Erythroblast (primary cell): ENCODE results near the gene SLC23A2.

Experiments
- GATA1 ChIP-seq: IDR thresholded peaks from 2 replicates; pipeline ENCODE4 v1.6.1; 2011; ENCODE audit warnings: low read depth, mild to moderate bottlenecking, control low read depth, low read length, moderate library complexity
- POLR2A ChIP-seq: IDR thresholded peaks from 2 replicates; pipeline ENCODE4 v1.6.1; 2011; ENCODE audit warnings: mild to moderate bottlenecking, low read length

DNA sequence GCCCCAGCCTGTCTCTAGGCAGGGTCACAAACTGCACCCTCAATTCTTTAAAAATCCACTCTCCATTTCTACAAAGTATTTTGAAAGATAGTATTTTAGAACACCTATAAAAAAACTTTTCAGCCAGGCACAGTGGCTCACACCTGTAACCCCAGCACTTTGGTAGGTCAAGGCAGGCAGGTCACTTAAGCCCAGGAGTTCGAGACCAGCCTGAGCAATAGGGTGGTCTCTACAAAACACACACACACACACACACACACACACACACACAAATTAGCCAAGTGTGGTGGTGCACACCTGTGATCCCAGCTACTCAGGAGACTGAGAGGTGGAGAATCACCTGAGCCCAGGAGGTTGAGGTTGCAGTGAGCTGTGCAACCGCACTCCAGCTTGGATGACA is 30.2 kb downstream of the SLC23A2 start:
- no peak for TF ChIP-seq POLR2A
- TF ChIP-seq GATA1: no peak
